ENCODE data around the gene HRH2. TPM values are rescaled to one million over a fixed set of nuclear protein-coding genes. Genes with fewer than 3 reads are reported as not detected.

The HRH2 gene
- total and polyA plus RNA-seq, 2 experiments from 2014 or later = not detected

DNA sequence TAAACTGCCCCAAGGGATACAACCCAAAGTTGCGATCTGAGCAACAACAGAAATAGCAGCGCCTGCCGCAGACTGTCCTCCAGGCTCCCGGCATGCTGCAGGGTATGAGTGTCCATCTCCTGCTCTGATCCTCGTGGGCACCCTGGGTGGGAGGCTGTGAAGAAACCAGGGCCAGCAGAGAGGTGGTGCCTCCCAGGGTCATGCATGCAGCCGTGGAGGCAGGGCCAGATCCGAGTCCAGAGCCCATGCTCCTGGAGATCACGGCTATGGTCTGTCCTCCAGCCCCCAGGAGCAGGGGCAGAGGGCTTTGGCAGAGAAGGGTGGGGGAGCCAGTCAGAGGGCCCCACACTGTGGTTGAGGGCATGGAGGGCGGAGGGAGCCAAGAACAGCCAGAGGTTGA is 29.0 kb downstream of the HRH2 start:
- no peak overlapping the region for H3K9ac ChIP-seq
- H4K20me1 ChIP-seq (ENCODE audit: insufficient read depth) = no peaks in the 10 kb centered on the region
- H3K36me3 ChIP-seq (ENCODE audit: low read depth) = no peaks in the 10 kb centered on the region
- TF ChIP-seq EZH2phosphoT487 (IDR thresholded peaks at IDR 0.05; ENCODE audit: insufficient read depth, low read depth) = no peak
- no peak for TF ChIP-seq EZH2 (IDR thresholded peaks at IDR 0.05; ENCODE audit: insufficient read depth, poor library complexity, severe bottlenecking)
- no peaks in the 10 kb centered on the region for H3K79me2 ChIP-seq (ENCODE audit: insufficient read depth)
- H3K4me1 ChIP-seq (ENCODE audit: insufficient read depth) = no peaks in the 10 kb centered on the region
- no peaks in the 10 kb centered on the region for H3K9me2 ChIP-seq (ENCODE audit: insufficient read depth)
- no peaks in the 10 kb centered on the region for H3F3A ChIP-seq (ENCODE audit: insufficient read depth)
- no peak for DNase-seq
- H2AFZ ChIP-seq = no peak overlapping the region
- no peak overlapping the region for H3K4me3 ChIP-seq
- in situ Hi-C loops (cut with MboI) = no loop called here
- no peak overlapping the region for H3K27ac ChIP-seq
- H3K27me3 ChIP-seq (replicated peaks; ENCODE audit: insufficient read depth) = no peaks in the 10 kb centered on the region
- WGBS, 2 experiments (ENCODE audit: low coverage in 1 of 2, low lambda C conversion rate in 2 of 2, missing lambda C conversion rate in 2 of 2) = 42 to 47% methylated on average over 8 to 9 of the region's 9 CpGs
- H3K4me2 ChIP-seq (ENCODE audit: unreplicated experiment) = no peak overlapping the region
- no peaks in the 10 kb centered on the region for H3K9me3 ChIP-seq (ENCODE audit: low read depth)

GRCh38 chr5:175687231-175687701 is 29.4 kb downstream of the HRH2 start:
- TF ChIP-seq EZH2phosphoT487 (IDR thresholded peaks at IDR 0.05; ENCODE audit: insufficient read depth, low read depth) (no peak), EZH2 (IDR thresholded peaks at IDR 0.05; ENCODE audit: insufficient read depth, poor library complexity, severe bottlenecking) (no peak)
- no peak for DNase-seq
- Histone ChIP-seq H3K4me3 (no peak overlapping the region), H3K9me2 (ENCODE audit: insufficient read depth) (no peaks in the 10 kb centered on the region), H3K27ac (no peak overlapping the region), H2AFZ (no peak overlapping the region), H3K9ac (no peak overlapping the region), H3K27me3 (replicated peaks; ENCODE audit: insufficient read depth) (no peaks in the 10 kb centered on the region), H4K20me1 (ENCODE audit: insufficient read depth) (no peaks in the 10 kb centered on the region), H3F3A (ENCODE audit: insufficient read depth) (no peaks in the 10 kb centered on the region), H3K4me1 (ENCODE audit: insufficient read depth) (no peaks in the 10 kb centered on the region), H3K79me2 (ENCODE audit: insufficient read depth) (no peaks in the 10 kb centered on the region), H3K4me2 (ENCODE audit: unreplicated experiment) (no peak overlapping the region), H3K9me3 (ENCODE audit: low read depth) (no peaks in the 10 kb centered on the region), H3K36me3 (ENCODE audit: low read depth) (no peaks in the 10 kb centered on the region)
- WGBS, 2 experiments (ENCODE audit: low coverage in 1 of 2, low lambda C conversion rate in 2 of 2, missing lambda C conversion rate in 2 of 2) = 37 to 51% methylated on average over 13 of the region's 14 CpGs
- in situ Hi-C loops (cut with MboI) = no loop called here

GRCh38 chr5:175688352-175689146 is 30.7 kb downstream of the HRH2 start:
- Histone ChIP-seq H3K27me3 (replicated peaks; ENCODE audit: insufficient read depth) (no peaks in the 10 kb centered on the region), H3K9ac (no peak overlapping the region), H3K9me3 (ENCODE audit: low read depth) (no peaks in the 10 kb centered on the region), H3K79me2 (ENCODE audit: insufficient read depth) (no peaks in the 10 kb centered on the region), H3K4me2 (ENCODE audit: unreplicated experiment) (no peak overlapping the region), H3F3A (ENCODE audit: insufficient read depth) (no peaks in the 10 kb centered on the region), H4K20me1 (ENCODE audit: insufficient read depth) (no peaks in the 10 kb centered on the region), H3K4me3 (no peak overlapping the region), H3K36me3 (ENCODE audit: low read depth) (no peaks in the 10 kb centered on the region), H2AFZ (no peak overlapping the region), H3K9me2 (ENCODE audit: insufficient read depth) (no peaks in the 10 kb centered on the region), H3K4me1 (ENCODE audit: insufficient read depth) (no peaks in the 10 kb centered on the region), H3K27ac (no peak overlapping the region)
- TF ChIP-seq EZH2phosphoT487 (IDR thresholded peaks at IDR 0.05; ENCODE audit: insufficient read depth, low read depth) (no peak), EZH2 (IDR thresholded peaks at IDR 0.05; ENCODE audit: insufficient read depth, poor library complexity, severe bottlenecking) (no peak)
- 13 to 23% methylated on average over 12 of the region's 12 CpGs for WGBS, 2 experiments (ENCODE audit: low coverage in 1 of 2, low lambda C conversion rate in 2 of 2, missing lambda C conversion rate in 2 of 2)
- DNase-seq = no peak
- in situ Hi-C loops (cut with MboI) = no loop called here

DNA sequence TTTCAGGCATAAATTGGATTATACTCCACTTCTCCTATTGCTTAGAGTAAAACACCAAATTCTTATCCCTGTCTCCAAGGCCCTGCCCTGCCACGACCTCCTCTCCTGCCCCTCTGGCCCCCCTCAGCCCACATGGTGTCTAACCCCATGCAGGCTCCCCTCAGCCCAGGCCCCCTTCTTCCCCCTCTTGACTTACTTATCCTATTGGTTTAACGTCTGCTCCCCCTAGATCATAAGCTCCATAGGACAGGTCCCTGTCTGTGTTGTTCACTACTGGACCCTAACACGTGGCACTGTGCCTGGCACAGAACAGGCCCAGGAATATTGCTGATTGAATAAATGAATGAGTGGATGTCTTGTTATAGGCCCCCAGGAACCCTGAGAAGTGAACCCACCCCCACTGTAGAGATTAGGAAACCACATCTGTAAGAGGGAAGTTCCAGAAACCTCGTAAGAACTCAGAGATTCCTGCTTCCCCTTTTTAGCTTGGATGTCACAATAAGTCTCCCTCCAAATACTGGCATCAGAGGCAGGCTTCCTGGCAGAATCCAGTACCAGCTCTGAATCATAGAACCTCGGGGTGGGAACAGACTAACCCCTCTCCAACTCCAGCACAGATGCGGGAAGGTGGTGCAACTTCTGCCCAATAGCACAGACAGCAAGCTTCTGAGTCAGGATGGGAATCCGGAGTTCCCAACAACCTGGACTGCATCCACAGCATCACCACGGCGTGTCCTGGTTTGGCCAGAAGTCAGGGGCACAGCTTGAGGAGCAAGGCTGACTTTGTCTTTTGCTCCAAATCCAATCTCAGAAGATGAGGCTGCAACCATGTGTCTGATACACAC is 31.5 kb downstream of the HRH2 start:
- Histone ChIP-seq H3K27me3 (replicated peaks; ENCODE audit: insufficient read depth) (no peaks in the 10 kb centered on the region), H3K9me2 (ENCODE audit: insufficient read depth) (no peaks in the 10 kb centered on the region), H4K20me1 (ENCODE audit: insufficient read depth) (no peaks in the 10 kb centered on the region), H3K4me2 (ENCODE audit: unreplicated experiment) (no peak overlapping the region), H3K9ac (no peak overlapping the region), H3K9me3 (ENCODE audit: low read depth) (no peaks in the 10 kb centered on the region), H3K4me1 (ENCODE audit: insufficient read depth) (no peaks in the 10 kb centered on the region), H2AFZ (no peak overlapping the region), H3K4me3 (no peak overlapping the region), H3F3A (ENCODE audit: insufficient read depth) (no peaks in the 10 kb centered on the region), H3K27ac (no peak overlapping the region), H3K79me2 (ENCODE audit: insufficient read depth) (no peaks in the 10 kb centered on the region), H3K36me3 (ENCODE audit: low read depth) (no peaks in the 10 kb centered on the region)
- peak; percentile 33 for DNase-seq
- TF ChIP-seq EZH2 (IDR thresholded peaks at IDR 0.05; ENCODE audit: insufficient read depth, poor library complexity, severe bottlenecking) (no peak), EZH2phosphoT487 (IDR thresholded peaks at IDR 0.05; ENCODE audit: insufficient read depth, low read depth) (no peak)
- in situ Hi-C loops (cut with MboI) = no loop called here
- WGBS, 2 experiments (ENCODE audit: low coverage in 1 of 2, low lambda C conversion rate in 2 of 2, missing lambda C conversion rate in 2 of 2) = 12 to 16% methylated on average over 9 of the region's 9 CpGs
